Fibroblast of lung (primary cell): ENCODE results near the gene FBLIM1.

Experiments
- CTCF ChIP-seq, 2 donors: IDR thresholded peaks in 1 of 2; conservative IDR thresholded peaks in 1 of 2; 1 replicate in 1 of 2; 2 replicates in 1 of 2; pipeline ENCODE4 v1.5.1; 2011 to 2012; ENCODE audit warnings: low read length in 2 of 2, control low read depth in 1 of 2, inconsistent platforms in 1 of 2, low read depth in 1 of 2, mild to moderate bottlenecking in 1 of 2
- EZH2 ChIP-seq: IDR thresholded peaks from 2 replicates; pipeline ENCODE4 v1.5.1; 2012; ENCODE audit warnings: low read length, control low read depth, mild to moderate bottlenecking; ENCODE audit errors: missing control alignments

GRCh38 chr1:15767941-15768340 is 9.3 kb downstream of the FBLIM1 start:
- TF ChIP-seq CTCF (conservative IDR thresholded peaks at IDR 0.05 in 1 of 2, IDR thresholded peaks at IDR 0.05 in 1 of 2; ENCODE audit: low read depth in 1 of 2, low read length in 2 of 2) (no peak), EZH2 (no peak)
